H9 (cell line): ENCODE measurements around the gene AK4. TPM values are rescaled to one million over a fixed set of nuclear protein-coding genes. Genes with fewer than 3 reads are reported as not detected.
A peak's percentile ranks its signal among the peaks of the same experiment; 100 is the strongest.

Experiments used
- DNase-seq: peaks from one replicate; pipeline ENCODE4 v3.0.0-alpha.2; 2017
- H2AFZ ChIP-seq: one replicate; pipeline ENCODE4 v1.6.1; 2013; ENCODE audit warnings: mild to moderate bottlenecking, low read length, control low read depth, moderate library complexity
- H2AK5ac ChIP-seq: 2 replicates; pipeline ENCODE4 v1.6.1; 2013; ENCODE audit warnings: low read length, control low read depth, mixed read lengths; ENCODE audit not compliant: insufficient read length
- H2BK120ac ChIP-seq: one replicate; pipeline ENCODE4 v1.6.1; 2013; ENCODE audit warnings: low read depth, mild to moderate bottlenecking, low read length, control low read depth, inconsistent platforms; ENCODE audit not compliant: poor library complexity, severe bottlenecking
- H2BK12ac ChIP-seq: 2 replicates; pipeline ENCODE4 v1.6.1; 2013; ENCODE audit warnings: low read length, control low read depth, mixed read lengths, low read depth; ENCODE audit not compliant: insufficient read length
- H2BK15ac ChIP-seq: 2 replicates; pipeline ENCODE4 v1.6.1; 2013; ENCODE audit warnings: low read depth, low read length, control low read depth
- H2BK20ac ChIP-seq: one replicate; pipeline ENCODE4 v1.6.1; 2013; ENCODE audit warnings: low read depth, mild to moderate bottlenecking, low read length, control low read depth, inconsistent platforms; ENCODE audit not compliant: poor library complexity, severe bottlenecking
- H2BK5ac ChIP-seq: 2 replicates; pipeline ENCODE4 v1.6.1; 2013; ENCODE audit warnings: low read length, control low read depth, mixed read lengths; ENCODE audit not compliant: insufficient read length
- H3K14ac ChIP-seq: 2 replicates; pipeline ENCODE4 v1.6.1; 2013; ENCODE audit warnings: low read length, control low read depth; ENCODE audit not compliant: insufficient read depth
- H3K18ac ChIP-seq: 2 replicates; pipeline ENCODE4 v1.6.1; 2013; ENCODE audit warnings: low read depth, mild to moderate bottlenecking, mixed read lengths, low read length, control low read depth; ENCODE audit not compliant: insufficient read length
- H3K23ac ChIP-seq: 2 replicates; pipeline ENCODE4 v1.6.1; 2013; ENCODE audit warnings: low read length, control low read depth, mixed read lengths, low read depth; ENCODE audit not compliant: insufficient read length
- H3K23me2 ChIP-seq: 2 replicates; pipeline ENCODE4 v1.6.1; 2013; ENCODE audit warnings: low read depth, mild to moderate bottlenecking, mixed read lengths, low read length, control low read depth; ENCODE audit not compliant: insufficient read length, poor library complexity, severe bottlenecking
- H3K27ac ChIP-seq: 2 replicates; pipeline ENCODE4 v1.5.1; 2013; ENCODE audit warnings: low read length, control low read depth, mixed read lengths, low read depth; ENCODE audit not compliant: insufficient read length
- H3K27me3 ChIP-seq: 2 replicates; pipeline ENCODE4 v1.6.1; 2013; ENCODE audit warnings: low read length, control low read depth, inconsistent platforms; ENCODE audit not compliant: insufficient read depth
- H3K4ac ChIP-seq: 2 replicates; pipeline ENCODE4 v1.6.1; 2013; ENCODE audit warnings: low read depth, mild to moderate bottlenecking, control low read depth, inconsistent platforms, low read length, moderate library complexity
- H3K4me1 ChIP-seq: 2 replicates; pipeline ENCODE4 v1.6.1; 2013; ENCODE audit warnings: low read length, control low read depth, inconsistent platforms; ENCODE audit not compliant: insufficient read depth
- H3K4me2 ChIP-seq: 2 replicates; pipeline ENCODE4 v1.6.1; 2013; ENCODE audit warnings: low read length, control low read depth, mixed read lengths; ENCODE audit not compliant: insufficient read length, insufficient read depth
- H3K56ac ChIP-seq: 2 replicates; pipeline ENCODE4 v1.6.1; 2013; ENCODE audit warnings: low read depth, mild to moderate bottlenecking, mixed read lengths, low read length, control low read depth; ENCODE audit not compliant: insufficient read length
- H3K79me1 ChIP-seq: 2 replicates; pipeline ENCODE4 v1.6.1; 2013; ENCODE audit warnings: low read depth, mild to moderate bottlenecking, moderate library complexity, low read length, control low read depth, inconsistent platforms; ENCODE audit not compliant: insufficient read depth, poor library complexity, severe bottlenecking
- H3K79me2 ChIP-seq: 2 replicates; pipeline ENCODE4 v1.6.1; 2013; ENCODE audit warnings: low read length, control low read depth, inconsistent platforms; ENCODE audit not compliant: insufficient read depth
- H3K9ac ChIP-seq: 2 replicates; pipeline ENCODE4 v1.6.1; 2013; ENCODE audit warnings: low read length, control low read depth, mixed read lengths; ENCODE audit not compliant: insufficient read length; ENCODE audit errors: extremely low read depth
- H3K9me3 ChIP-seq: one replicate; pipeline ENCODE4 v1.6.1; 2013; ENCODE audit warnings: low read depth, low read length, inconsistent platforms; ENCODE audit not compliant: control insufficient read depth
- H3T11ph ChIP-seq: one replicate; pipeline ENCODE4 v1.6.1; 2013; ENCODE audit warnings: mild to moderate bottlenecking, low read length, control low read depth, inconsistent platforms
- H4K20me1 ChIP-seq: one replicate; pipeline ENCODE4 v1.6.1; 2013; ENCODE audit not compliant: control insufficient read depth, insufficient read length, insufficient read depth
- H4K5ac ChIP-seq: 2 replicates; pipeline ENCODE4 v1.6.1; 2013; ENCODE audit warnings: low read depth, mild to moderate bottlenecking, mixed read lengths, low read length, control low read depth; ENCODE audit not compliant: insufficient read length
- H4K8ac ChIP-seq: replicated peaks from 2 replicates; pipeline ENCODE4 v1.6.1; 2013; ENCODE audit warnings: low read length, control low read depth, mixed read lengths, low read depth; ENCODE audit not compliant: insufficient read length
- H4K91ac ChIP-seq: 2 replicates; pipeline ENCODE4 v1.6.1; 2013; ENCODE audit warnings: low read depth, mild to moderate bottlenecking, moderate library complexity, mixed read lengths, low read length, control low read depth; ENCODE audit not compliant: insufficient read length
- H3K27ac Mint-ChIP-seq, 3 experiments: 2 replicates in 2 of 3; 3 replicates in 1 of 3; pipeline ENCODE4 v1.8.0; 2020 to 2021; ENCODE audit warnings: mixed read lengths in 3 of 3, mild to moderate bottlenecking in 1 of 3, moderate library complexity in 1 of 3
- H3K27me3 Mint-ChIP-seq: 2 replicates; pipeline ENCODE4 v1.8.0; 2021; ENCODE audit warnings: low read depth, mild to moderate bottlenecking, moderate library complexity, mixed read lengths
- H3K36me3 Mint-ChIP-seq, 3 experiments: 2 replicates in 2 of 3; 3 replicates in 1 of 3; pipeline ENCODE4 v1.8.0; 2020 to 2021; ENCODE audit warnings: low read depth in 3 of 3, mixed read lengths in 3 of 3; ENCODE audit not compliant: insufficient read depth in 1 of 3
- H3K4me1 Mint-ChIP-seq, 2 experiments: 2 replicates each; pipeline ENCODE4 v1.8.0; 2020; ENCODE audit warnings: mixed read lengths in 2 of 2
- H3K4me3 Mint-ChIP-seq, 2 experiments: 2 replicates in 1 of 2; 3 replicates in 1 of 2; pipeline ENCODE4 v1.8.0; 2020 to 2021; ENCODE audit warnings: mild to moderate bottlenecking in 2 of 2, mixed read lengths in 2 of 2, moderate library complexity in 1 of 2
- H3K9me3 Mint-ChIP-seq, 2 experiments: 2 replicates in 1 of 2; 3 replicates in 1 of 2; pipeline ENCODE4 v1.8.0; 2020; ENCODE audit warnings: mild to moderate bottlenecking in 2 of 2, mixed read lengths in 2 of 2, moderate library complexity in 1 of 2
- whole genome bisulfite sequencing: extraction: QIAGEN DNeasy Blood & Tissue Kit; methylation state at CpG from one replicate; pipeline ENCODE4 v1.1.7; 2013; ENCODE audit warnings: missing lambda C conversion rate, low lambda C conversion rate, mixed read lengths; ENCODE audit not compliant: insufficient read length; ENCODE audit errors: extremely low coverage; 5-methylcytosine and 5-hydroxymethylcytosine counted together
- total RNA-seq: library from RNA; stranded (reverse); gene quantifications from 2 replicates; pipeline ENCODE4 v1.2.1, GENCODE V29; 2021
- TF ChIP-seq, protein P1 (sequence below): fragments of 200-600 bp; sonication (generic); conservative IDR thresholded peaks from 3 replicates; pipeline ENCODE4 v1.8.0; 2021; ENCODE audit warnings: antibody characterized with exemption, mild to moderate bottlenecking

AK4 gene
- total RNA-seq, 1 experiment from 2014 or later, result 45.6 TPM

DNA sequence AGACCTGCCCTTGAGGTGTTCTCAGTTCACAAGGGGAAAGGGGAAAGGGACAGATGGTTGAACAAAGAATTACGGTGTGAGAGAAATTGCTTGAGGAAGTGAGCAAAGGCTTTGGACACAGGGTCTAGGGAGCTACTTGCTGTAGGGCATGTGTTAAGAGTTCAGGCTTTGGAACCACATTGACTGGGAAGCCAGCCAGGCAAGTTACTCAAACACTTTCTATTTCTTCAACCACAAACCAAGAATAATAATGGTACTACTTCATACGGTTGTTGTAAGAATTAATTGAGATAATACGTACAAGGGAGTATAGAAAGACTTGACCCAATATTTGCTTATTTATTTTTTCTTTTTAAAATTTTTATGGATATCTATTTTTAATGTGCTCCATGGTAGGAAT lies 26.6 kb downstream of the AK4 start:
- Mint-ChIP-seq H3K27me3 (no peaks in the 10 kb centered on the region), H3K4me1 (peaks cover 46 to 57% of the 10 kb centered on the region in 2 experiments), H3K9me3 (no peaks in the 10 kb centered on the region), H3K36me3 (0 out of 7 replicates have a peak, but pooled peaks cover 0 to 2% (median 0%) of the 10 kb centered on the region in 3 experiments), H3K4me3 (no peak overlapping the region), H3K27ac (peak overlapping the region in 2 of 3 experiments; percentile 7 to 67; a peak in 2 of 7 replicates)
- no peak overlapping the region for H3K23ac ChIP-seq
- no peak overlapping the region for H3K4ac ChIP-seq
- H2BK12ac ChIP-seq, result no peak overlapping the region
- no peak overlapping the region for H3K9ac ChIP-seq
- no peaks in the 10 kb centered on the region for H3K23me2 ChIP-seq
- H2BK20ac ChIP-seq, result no peak overlapping the region
- H3K79me2 ChIP-seq, result peaks cover 54% of the 10 kb centered on the region; the same call in 1 of the 2 replicates
- no peaks in the 10 kb centered on the region for H3K9me3 ChIP-seq
- H2AK5ac ChIP-seq, result no peak overlapping the region
- DNase-seq, result no peak
- H3K4me2 ChIP-seq, result no peak overlapping the region
- no peaks in the 10 kb centered on the region for H4K20me1 ChIP-seq
- no peak overlapping the region for H2BK120ac ChIP-seq
- H3K79me1 ChIP-seq, result no peaks in the 10 kb centered on the region
- H4K8ac ChIP-seq, result no peak overlapping the region
- no peak overlapping the region for H4K91ac ChIP-seq
- no peak overlapping the region for H2BK15ac ChIP-seq
- H4K5ac ChIP-seq, result no peak overlapping the region
- H2AFZ ChIP-seq, result no peak overlapping the region
- TF ChIP-seq, protein P1, sequence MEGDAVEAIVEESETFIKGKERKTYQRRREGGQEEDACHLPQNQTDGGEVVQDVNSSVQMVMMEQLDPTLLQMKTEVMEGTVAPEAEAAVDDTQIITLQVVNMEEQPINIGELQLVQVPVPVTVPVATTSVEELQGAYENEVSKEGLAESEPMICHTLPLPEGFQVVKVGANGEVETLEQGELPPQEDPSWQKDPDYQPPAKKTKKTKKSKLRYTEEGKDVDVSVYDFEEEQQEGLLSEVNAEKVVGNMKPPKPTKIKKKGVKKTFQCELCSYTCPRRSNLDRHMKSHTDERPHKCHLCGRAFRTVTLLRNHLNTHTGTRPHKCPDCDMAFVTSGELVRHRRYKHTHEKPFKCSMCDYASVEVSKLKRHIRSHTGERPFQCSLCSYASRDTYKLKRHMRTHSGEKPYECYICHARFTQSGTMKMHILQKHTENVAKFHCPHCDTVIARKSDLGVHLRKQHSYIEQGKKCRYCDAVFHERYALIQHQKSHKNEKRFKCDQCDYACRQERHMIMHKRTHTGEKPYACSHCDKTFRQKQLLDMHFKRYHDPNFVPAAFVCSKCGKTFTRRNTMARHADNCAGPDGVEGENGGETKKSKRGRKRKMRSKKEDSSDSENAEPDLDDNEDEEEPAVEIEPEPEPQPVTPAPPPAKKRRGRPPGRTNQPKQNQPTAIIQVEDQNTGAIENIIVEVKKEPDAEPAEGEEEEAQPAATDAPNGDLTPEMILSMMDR, result no peak
- no peak overlapping the region for H3K27ac ChIP-seq
- no peak overlapping the region for H2BK5ac ChIP-seq
- no peak overlapping the region for H3K56ac ChIP-seq
- no peaks in the 10 kb centered on the region for H3K27me3 ChIP-seq
- no CpG with 5 or more reads among the region's 3 CpGs for WGBS
- no peak overlapping the region for H3T11ph ChIP-seq
- H3K18ac ChIP-seq, result no peak overlapping the region
- H3K14ac ChIP-seq, result no peak overlapping the region
- peaks cover 24% of the 10 kb centered on the region for H3K4me1 ChIP-seq
